Activated T-cell treated with anti-CD3 and anti-CD28 coated beads, Interleukin-2, amount 50 U/mL, for 4 hours (primary cell): Measurements from ENCODE around the gene MTPN. TPM values are rescaled to one million over a fixed set of nuclear protein-coding genes. Genes with fewer than 3 reads are reported as not detected.

Experiments used
- ATAC-seq, 2 donors: fragments of 200-7000 bp; cut with Tn5 transposase; one replicate each; pipeline ENCODE4 v1.10.0; 2021
- DNase-seq: peaks from one replicate; pipeline ENCODE4 v3.0.0-alpha.2; 2020
- H3K27me3 Mint-ChIP-seq: one replicate; pipeline ENCODE4 v1.8.0; 2021; ENCODE audit warnings: low read depth, mixed read lengths
- H3K36me3 Mint-ChIP-seq: one replicate; pipeline ENCODE4 v1.8.0; 2022; ENCODE audit warnings: mixed read lengths; ENCODE audit not compliant: insufficient read depth
- H3K4me1 Mint-ChIP-seq: one replicate; pipeline ENCODE4 v1.8.0; 2021; ENCODE audit warnings: low read depth, mixed read lengths
- H3K4me3 Mint-ChIP-seq: one replicate; pipeline ENCODE4 v1.8.0; 2021; ENCODE audit warnings: mild to moderate bottlenecking, moderate library complexity, mixed read lengths
- H3K9me3 Mint-ChIP-seq: one replicate; pipeline ENCODE4 v1.8.0; 2021; ENCODE audit warnings: mixed read lengths
- total RNA-seq, 3 donors: library from RNA; stranded (reverse); gene quantifications; one replicate each; pipeline ENCODE4 v1.2.1, GENCODE V29; 2021

Gene MTPN
- total RNA-seq, 3 donors from 2014 or later = 139 to 152 (median 143) TPM

DNA sequence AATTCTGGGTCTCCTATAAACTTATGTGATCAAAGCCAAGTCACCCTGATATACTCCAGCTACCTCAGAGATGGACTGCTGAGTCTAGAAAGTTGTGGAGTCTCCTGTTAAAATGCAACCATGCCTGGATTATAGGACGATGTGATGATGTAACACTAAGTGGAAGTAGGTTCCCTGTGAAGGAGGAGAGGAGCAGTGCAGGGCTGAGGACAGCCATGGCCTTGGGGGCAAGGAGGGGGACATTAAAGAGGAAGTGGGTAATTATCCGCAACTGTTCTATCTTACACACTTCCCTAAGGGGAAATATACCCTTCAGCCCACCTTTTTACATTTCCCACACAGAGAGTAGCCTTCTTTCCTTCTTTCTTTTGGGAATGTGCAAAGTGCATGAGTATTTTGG, 63.8 kb downstream of the MTPN start:
- no peaks in the 10 kb centered on the region for H3K27me3 Mint-ChIP-seq
- H3K36me3 Mint-ChIP-seq = peaks cover 1% of the 10 kb centered on the region
- no peak for ATAC-seq
- H3K4me3 Mint-ChIP-seq = no peak overlapping the region
- H3K4me1 Mint-ChIP-seq = no peaks in the 10 kb centered on the region
- H3K9me3 Mint-ChIP-seq = no peaks in the 10 kb centered on the region
- no peak for DNase-seq

DNA sequence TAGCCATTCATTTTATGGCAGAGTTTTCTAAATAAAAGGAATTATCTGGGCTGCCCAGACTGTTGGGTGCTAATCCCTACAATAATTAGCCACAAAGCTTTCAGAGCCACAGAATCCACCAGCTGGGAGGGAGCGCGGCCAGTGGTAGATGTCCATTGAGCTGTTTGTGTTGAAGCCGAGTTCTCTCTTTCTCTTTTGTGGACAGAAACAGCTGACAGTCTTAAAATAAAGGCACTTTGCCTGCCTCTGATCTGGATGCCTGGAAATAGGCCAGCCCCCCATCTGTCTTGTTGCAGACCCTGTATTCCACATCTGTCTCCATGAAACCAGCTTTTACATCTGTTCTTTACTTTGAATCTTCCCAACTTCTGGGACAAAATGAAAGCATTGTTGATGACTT, 66.1 kb downstream of the MTPN start:
- Mint-ChIP-seq H3K36me3 (no peaks in the 10 kb centered on the region), H3K4me3 (no peak overlapping the region), H3K4me1 (no peaks in the 10 kb centered on the region), H3K27me3 (no peaks in the 10 kb centered on the region), H3K9me3 (no peaks in the 10 kb centered on the region)
- ATAC-seq (no peak), DNase-seq (no peak)

DNA sequence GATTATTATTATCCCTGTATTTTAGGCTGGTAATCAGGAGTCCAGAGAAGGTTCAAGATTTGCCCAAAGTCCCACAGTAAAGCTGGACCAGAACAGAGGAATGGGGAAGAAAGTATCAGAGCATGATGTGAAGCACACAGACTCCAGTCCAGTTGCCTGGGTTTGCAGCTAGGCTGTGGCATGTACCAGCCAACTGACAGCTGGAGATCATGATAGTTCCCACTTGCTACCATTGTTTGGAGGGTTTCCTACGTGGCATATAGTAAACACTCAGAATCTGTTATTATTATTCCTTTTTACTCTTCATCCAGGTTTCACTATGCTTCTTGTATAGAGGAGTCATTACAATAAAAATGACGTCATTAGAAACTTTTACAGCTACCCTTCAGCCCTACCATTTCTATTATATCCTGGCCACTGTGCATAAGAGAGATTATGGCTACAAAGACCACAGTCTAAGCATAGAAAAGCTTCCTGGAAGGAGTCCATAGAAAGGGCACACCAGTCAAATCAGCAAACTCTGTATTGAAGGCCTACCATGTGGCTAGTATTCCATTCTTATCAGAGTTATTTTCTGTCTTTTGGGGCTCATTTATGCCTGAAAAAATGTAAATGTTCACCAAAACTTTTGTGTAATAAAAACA, 66.6 kb downstream of the MTPN start:
- Mint-ChIP-seq H3K9me3 (no peaks in the 10 kb centered on the region), H3K36me3 (no peaks in the 10 kb centered on the region), H3K4me3 (no peak overlapping the region), H3K27me3 (no peaks in the 10 kb centered on the region), H3K4me1 (no peaks in the 10 kb centered on the region)
- DNase-seq = no peak
- ATAC-seq = no peak

DNA sequence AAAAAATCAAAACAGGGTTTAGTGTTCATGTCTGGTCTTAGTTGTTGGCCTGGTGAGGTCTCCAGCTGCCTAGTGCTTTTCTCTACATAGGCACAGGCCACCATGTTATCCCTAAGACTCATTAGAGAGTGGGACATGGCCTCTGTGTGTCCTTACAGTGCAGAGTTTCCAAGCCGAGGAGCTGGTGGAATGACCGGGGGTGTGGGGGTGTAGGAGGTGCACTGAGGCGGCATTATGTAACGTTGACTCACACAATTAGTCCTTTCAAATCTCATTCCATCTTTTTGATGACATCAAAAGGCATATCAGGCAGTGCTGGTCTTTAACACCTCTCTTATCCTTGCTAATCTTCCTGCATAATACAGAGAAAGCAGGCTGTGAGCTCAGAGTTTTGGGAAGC, 71.3 kb downstream of the MTPN start:
- no peak overlapping the region for H3K4me3 Mint-ChIP-seq
- no peak for DNase-seq

DNA sequence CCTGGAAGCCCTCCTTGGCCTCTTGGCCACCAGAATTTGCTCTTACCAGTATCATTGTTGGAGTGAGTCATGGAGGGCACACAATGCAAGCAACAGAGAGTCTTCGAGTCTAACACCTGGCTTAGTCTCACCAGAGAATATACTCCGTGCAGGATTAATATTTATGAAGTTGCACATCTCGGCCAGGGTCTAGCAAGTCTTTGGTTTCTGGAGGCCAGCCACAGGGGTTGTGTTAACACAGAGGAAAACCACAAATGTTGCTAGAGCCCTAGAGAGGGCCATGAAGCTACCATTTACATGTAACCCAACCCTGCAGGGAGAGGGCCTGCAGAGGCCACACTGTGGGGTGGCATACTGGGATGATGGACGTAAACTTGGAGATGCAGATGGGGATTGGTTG, 71.8 kb downstream of the MTPN start:
- no peak overlapping the region for H3K4me3 Mint-ChIP-seq
- no peaks in the 10 kb centered on the region for H3K27me3 Mint-ChIP-seq
- ATAC-seq (no peak), DNase-seq (no peak)
- H3K4me1 Mint-ChIP-seq = no peaks in the 10 kb centered on the region
- no peaks in the 10 kb centered on the region for H3K36me3 Mint-ChIP-seq
- no peaks in the 10 kb centered on the region for H3K9me3 Mint-ChIP-seq

More for the DNA sequence above, 71.3 kb downstream of the MTPN start:
- H3K27me3 Mint-ChIP-seq = no peaks in the 10 kb centered on the region
- no peak for ATAC-seq
- no peaks in the 10 kb centered on the region for H3K36me3 Mint-ChIP-seq
- H3K9me3 Mint-ChIP-seq = no peaks in the 10 kb centered on the region
- no peaks in the 10 kb centered on the region for H3K4me1 Mint-ChIP-seq

DNA sequence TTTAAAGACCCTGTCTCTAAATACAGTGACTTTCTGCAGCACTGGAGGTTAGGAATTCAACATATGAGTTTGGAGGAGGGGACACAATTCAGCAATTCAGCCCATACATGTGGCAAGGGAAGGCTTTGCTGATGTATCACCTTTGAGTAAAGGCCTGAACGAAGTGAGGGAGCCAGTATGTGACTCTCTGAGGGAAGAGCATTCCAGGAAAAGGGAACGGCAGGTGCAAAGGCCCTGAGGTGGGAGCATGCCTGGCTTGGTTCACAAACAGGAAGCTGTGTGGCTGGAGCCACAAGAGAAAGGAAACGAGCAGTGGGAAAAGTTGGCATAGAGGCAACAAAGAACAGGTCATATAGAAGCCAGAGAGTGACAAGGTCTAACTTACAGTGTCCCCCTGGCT, 72.9 kb downstream of the MTPN start:
- no peaks in the 10 kb centered on the region for H3K36me3 Mint-ChIP-seq
- DNase-seq = no peak
- no peaks in the 10 kb centered on the region for H3K4me1 Mint-ChIP-seq
- no peaks in the 10 kb centered on the region for H3K9me3 Mint-ChIP-seq
- ATAC-seq = no peak
- no peak overlapping the region for H3K4me3 Mint-ChIP-seq
- H3K27me3 Mint-ChIP-seq = no peaks in the 10 kb centered on the region

DNA sequence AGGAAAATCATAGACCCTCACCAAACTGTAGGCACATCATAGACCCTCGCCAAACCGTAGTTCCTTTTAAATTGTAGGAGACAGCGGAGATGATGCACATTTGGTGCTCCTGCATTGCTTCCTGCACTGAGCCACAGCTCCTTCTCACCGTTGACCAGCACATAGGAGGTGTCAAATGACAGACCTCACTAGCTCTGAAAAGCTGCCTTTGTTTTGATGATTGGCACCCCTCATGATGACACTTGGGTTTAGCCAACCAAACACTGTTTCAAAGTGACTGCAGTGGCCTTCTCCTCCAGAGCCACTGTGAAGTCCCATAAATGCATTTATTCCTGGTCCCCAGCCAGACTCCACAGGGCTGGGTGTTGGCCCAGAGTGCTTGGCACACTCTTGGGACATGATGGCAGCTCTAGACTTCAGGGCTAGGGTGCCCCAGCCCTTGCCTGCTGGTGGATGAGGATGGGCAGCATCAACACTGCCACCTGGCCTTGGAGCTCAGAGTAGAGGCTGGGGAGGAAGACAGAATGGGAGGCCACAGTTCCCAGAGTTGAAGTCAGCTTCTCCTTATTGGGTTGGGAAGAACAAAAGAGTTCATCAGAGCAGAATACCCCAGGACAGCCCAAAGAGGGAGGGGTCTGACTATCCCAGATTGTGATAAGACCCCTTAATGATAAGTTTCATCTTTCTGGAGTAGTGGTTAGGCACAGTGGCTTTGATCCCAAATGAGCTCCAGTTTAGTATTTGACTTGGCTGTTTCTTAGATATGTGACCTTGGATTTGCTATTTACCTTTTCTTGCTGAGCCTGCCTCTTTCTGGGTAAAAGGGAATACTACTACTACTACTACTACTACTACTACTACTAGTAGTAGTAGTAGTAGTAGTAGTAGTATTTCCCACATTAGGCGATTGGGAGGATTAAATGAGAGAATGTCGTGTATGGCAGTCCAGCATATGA, 75.3 kb downstream of the MTPN start:
- H3K9me3 Mint-ChIP-seq = no peaks in the 10 kb centered on the region
- no peaks in the 10 kb centered on the region for H3K4me1 Mint-ChIP-seq
- DNase-seq (no peak), ATAC-seq (no peak)
- no peaks in the 10 kb centered on the region for H3K27me3 Mint-ChIP-seq
- no peak overlapping the region for H3K4me3 Mint-ChIP-seq
- H3K36me3 Mint-ChIP-seq = no peaks in the 10 kb centered on the region

DNA sequence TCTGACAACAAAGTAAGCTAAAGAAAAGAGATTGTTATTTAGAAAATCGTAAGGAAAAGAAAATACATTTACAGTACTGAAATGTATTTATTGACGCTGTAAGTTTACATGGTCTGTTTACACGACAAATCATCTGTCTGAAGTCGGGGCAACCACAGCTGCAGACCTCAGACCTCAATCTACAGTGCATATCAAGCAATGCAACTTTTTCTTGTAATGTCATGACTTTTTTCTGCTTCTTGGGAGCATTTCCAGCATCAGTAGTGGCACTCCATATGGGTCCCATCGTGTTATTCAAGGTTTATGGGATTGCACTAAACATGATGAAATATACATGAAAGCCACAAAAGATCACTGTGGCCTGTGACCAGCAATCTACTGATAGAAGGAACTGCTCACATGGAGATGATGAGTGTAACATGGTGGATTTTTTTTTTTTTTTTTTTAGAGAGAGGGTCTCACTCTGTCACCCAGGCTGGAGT, 77.1 kb downstream of the MTPN start:
- ATAC-seq = no peak
- DNase-seq = no peak
- H3K36me3 Mint-ChIP-seq = no peaks in the 10 kb centered on the region
- H3K4me1 Mint-ChIP-seq = no peaks in the 10 kb centered on the region
- H3K4me3 Mint-ChIP-seq = no peak overlapping the region
- H3K27me3 Mint-ChIP-seq = no peaks in the 10 kb centered on the region
- H3K9me3 Mint-ChIP-seq = no peaks in the 10 kb centered on the region

DNA sequence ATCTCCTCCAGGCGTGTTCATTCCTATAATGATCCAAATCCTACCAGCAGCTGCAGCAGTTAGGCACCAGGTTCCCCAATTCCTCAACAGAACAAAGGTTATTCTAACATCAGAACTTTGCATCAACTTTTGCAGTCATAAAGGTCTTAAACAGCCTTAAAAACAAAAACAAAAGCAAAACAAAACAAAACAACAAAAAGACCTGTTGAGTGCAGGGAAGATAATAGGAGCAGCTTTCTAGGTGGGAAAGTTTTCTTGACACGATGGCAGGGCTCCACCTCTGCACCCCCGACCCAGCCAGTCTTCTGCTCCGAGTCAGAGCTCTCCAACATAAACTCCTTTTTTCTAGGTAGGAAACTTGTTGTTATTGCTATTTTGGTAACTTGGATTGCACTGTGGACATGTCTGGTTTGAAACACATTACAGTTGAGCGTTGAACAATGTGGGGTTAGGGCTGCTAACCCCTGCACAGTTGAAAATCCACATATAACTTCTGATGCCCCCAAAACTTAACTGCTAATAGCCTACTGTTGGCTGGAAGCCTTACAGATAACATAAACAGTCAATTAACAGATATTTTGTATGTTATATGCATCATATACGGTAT, 77.6 kb downstream of the MTPN start:
- Mint-ChIP-seq H3K4me3 (no peak overlapping the region), H3K36me3 (no peaks in the 10 kb centered on the region), H3K4me1 (no peaks in the 10 kb centered on the region), H3K27me3 (no peaks in the 10 kb centered on the region), H3K9me3 (no peaks in the 10 kb centered on the region)
- ATAC-seq (no peak), DNase-seq (no peak)

DNA sequence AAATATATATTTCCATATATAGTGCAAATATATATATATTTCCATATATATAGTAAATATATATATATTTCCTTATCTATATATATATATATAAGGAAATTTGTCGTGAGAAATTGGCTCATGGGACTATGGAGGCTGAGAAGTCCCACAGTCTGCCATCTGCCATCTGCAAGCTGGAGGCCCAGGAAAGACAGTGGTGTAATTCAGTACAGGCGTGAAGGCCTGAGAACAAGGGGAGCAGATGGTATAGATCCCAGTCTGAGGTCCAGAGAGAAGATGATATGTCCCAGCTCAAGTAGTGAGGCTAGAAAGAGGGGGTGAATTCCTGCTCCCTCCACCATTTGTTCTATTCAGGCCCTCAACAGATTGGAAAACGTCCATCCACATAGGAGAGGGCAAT, 78.9 kb downstream of the MTPN start:
- H3K9me3 Mint-ChIP-seq = no peaks in the 10 kb centered on the region
- no peaks in the 10 kb centered on the region for H3K27me3 Mint-ChIP-seq
- H3K4me1 Mint-ChIP-seq = no peaks in the 10 kb centered on the region
- no peak for ATAC-seq
- H3K36me3 Mint-ChIP-seq = no peaks in the 10 kb centered on the region
- no peak for DNase-seq
- no peak overlapping the region for H3K4me3 Mint-ChIP-seq

DNA sequence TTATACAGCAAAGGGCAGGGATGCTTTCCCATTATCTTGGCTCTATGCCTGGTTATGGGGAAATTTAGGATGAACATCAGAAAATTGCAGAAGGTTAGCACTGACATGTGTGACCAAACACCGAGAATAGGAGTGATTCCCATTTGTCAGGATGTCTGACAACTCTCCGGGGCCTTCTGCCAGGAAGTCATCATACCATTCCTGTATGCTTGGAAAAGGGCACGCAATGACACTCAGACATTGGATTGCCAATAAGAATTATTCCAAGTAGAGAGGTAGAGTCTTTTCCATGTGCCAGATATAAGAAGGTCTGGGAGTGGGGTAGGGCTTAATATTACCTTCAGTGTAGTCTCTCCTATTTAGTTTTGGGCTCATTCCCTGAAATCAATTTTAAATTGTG, 82.3 kb downstream of the MTPN start:
- Mint-ChIP-seq H3K4me1 (no peaks in the 10 kb centered on the region), H3K27me3 (no peaks in the 10 kb centered on the region), H3K9me3 (no peaks in the 10 kb centered on the region), H3K4me3 (no peak overlapping the region), H3K36me3 (no peaks in the 10 kb centered on the region)
- DNase-seq (no peak), ATAC-seq (no peak)

DNA sequence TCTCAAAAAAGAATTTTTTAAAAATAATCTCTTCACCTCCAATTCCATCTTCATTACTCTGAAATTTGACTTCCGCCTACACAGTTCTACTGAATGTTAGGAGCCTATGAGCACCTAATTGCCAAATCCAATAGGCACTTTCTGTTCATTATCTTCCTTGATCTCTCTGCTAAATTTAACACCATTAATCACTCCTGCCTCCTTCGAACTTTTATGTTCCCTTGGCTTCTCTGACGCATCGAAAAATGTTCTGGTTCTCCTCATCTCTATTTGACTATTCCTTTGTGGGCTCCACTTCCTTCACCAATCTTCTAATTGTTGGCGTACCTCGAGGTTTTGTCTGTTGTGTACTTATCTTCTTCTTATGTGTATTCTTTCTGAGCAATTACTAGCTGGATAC, 87.3 kb downstream of the MTPN start:
- Mint-ChIP-seq H3K4me1 (peaks cover 2% of the 10 kb centered on the region), H3K4me3 (no peak overlapping the region), H3K36me3 (no peaks in the 10 kb centered on the region), H3K9me3 (no peaks in the 10 kb centered on the region), H3K27me3 (no peaks in the 10 kb centered on the region)
- DNase-seq = no peak
- ATAC-seq = no peak

DNA sequence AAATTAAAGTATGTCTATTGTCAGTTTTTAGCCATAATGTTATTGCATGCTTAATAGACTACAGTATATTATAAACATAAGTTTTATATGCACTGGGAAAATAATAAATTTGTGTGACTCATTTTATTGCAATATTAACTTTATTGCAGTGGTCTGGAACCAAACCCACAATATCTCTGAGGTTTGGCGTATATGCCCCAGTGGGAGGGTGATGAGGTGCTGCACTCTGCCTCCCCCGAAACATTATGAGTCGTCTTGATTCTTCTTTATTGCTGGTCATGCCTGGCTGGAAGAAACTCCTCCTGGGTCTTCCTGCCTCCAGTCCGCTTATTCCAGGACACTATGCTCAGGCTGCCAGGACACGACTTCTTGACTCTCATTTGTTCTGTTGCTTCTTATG, 88.4 kb downstream of the MTPN start:
- H3K27me3 Mint-ChIP-seq = no peaks in the 10 kb centered on the region
- no peak for ATAC-seq
- no peak for DNase-seq
- H3K4me1 Mint-ChIP-seq = peaks cover 2% of the 10 kb centered on the region
- H3K4me3 Mint-ChIP-seq = no peak overlapping the region
- no peaks in the 10 kb centered on the region for H3K9me3 Mint-ChIP-seq
- H3K36me3 Mint-ChIP-seq = no peaks in the 10 kb centered on the region

DNA sequence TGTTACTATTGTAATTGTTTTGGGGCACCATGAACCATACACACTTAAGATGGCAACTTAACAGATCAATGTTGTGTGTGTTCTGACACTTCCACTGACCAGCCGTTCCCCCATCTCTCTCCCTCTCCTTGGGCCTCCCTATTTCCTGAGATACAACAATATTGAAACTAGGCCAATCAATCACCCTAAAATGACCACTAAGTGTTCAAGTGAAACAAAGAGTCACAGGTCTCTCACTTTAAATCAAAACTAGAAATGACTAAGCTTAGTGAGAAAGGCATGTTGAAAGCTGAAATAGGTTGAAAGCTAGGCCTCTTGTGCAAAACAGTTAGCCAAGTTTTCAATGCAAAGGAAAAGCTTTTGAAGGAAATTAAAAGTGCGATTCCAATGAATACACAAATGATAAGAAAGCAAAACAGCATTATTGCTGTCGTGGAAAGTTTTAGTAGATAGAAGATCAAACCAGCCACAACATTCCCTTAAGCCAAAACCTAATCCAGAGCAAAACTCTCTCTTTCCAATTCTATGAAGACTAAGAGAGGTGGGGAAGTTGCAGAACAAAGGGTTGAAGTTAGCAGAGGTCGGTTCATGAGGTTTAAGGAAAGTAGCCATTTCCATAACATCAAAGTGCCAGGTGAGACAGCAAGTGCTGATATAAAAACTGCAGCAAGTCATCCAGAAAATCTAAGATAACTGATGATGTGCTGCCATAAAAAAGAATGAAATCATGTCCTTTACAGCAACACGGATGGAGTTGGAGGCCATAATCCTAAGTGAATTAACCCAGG, 90.6 kb downstream of the MTPN start:
- Mint-ChIP-seq H3K4me3 (no peak overlapping the region), H3K36me3 (no peaks in the 10 kb centered on the region), H3K4me1 (peaks cover 2% of the 10 kb centered on the region), H3K27me3 (no peaks in the 10 kb centered on the region), H3K9me3 (no peaks in the 10 kb centered on the region)
- ATAC-seq (no peak), DNase-seq (no peak)
